Kidney epithelial cell (primary cell): ENCODE measurements around the gene NABP1. TPM values are rescaled to one million over a fixed set of nuclear protein-coding genes. Genes with fewer than 3 reads are reported as not detected.

Experiments used
- DNase-seq: peaks from one replicate; pipeline ENCODE4 v3.0.0-alpha.2; 2010; ENCODE audit warnings: low read depth
- H3K27me3 ChIP-seq: 2 replicates; pipeline ENCODE4 v1.6.0; 2011; ENCODE audit warnings: low read length; ENCODE audit not compliant: control insufficient read depth, insufficient read depth
- H3K36me3 ChIP-seq: 2 replicates; pipeline ENCODE4 v1.5.1; 2011; ENCODE audit warnings: low read length; ENCODE audit not compliant: control insufficient read depth, insufficient read depth
- H3K4me3 ChIP-seq: 2 replicates; pipeline ENCODE4 v1.5.1; 2011; ENCODE audit warnings: low read depth, mild to moderate bottlenecking, control low read depth, low read length
- CTCF ChIP-seq: IDR thresholded peaks from 2 replicates; pipeline ENCODE4 v1.5.1; 2011; ENCODE audit warnings: mild to moderate bottlenecking, moderate library complexity, low read length, control low read depth, inconsistent platforms; ENCODE audit not compliant: insufficient read depth, poor library complexity, severe bottlenecking
- total RNA-seq: library from RNA; depleted of rRNA; stranded (reverse); fragments of >200 nt; gene quantifications from 2 replicates; pipeline ENCODE4 v1.2.3, GENCODE V29; 2015

NABP1 gene
- total RNA-seq, 1 donor from 2014 or later, result 18.3 TPM

- no peak for DNase-seq
- Histone ChIP-seq H3K36me3 (no peaks in the 10 kb centered on the region), H3K4me3 (no peak overlapping the region), H3K27me3 (no peaks in the 10 kb centered on the region)
- TF ChIP-seq CTCF, result no peak
Observed at GRCh38 chr2:191690327-191690726, 12.4 kb downstream of the NABP1 start.

- Histone ChIP-seq H3K27me3 (no peaks in the 10 kb centered on the region), H3K36me3 (no peaks in the 10 kb centered on the region), H3K4me3 (no peak overlapping the region)
- peak; percentile 70 for TF ChIP-seq CTCF
- peak; percentile 71 for DNase-seq
Observed at GRCh38 chr2:191691016-191691735, 13.2 kb downstream of the NABP1 start.

GRCh38 chr2:191691898-191692297, 14.0 kb downstream of the NABP1 start:
- no peak for TF ChIP-seq CTCF
- DNase-seq, result no peak
- H3K27me3 ChIP-seq, result no peaks in the 10 kb centered on the region
- H3K36me3 ChIP-seq, result no peaks in the 10 kb centered on the region
- H3K4me3 ChIP-seq, result no peak overlapping the region

GRCh38 chr2:191692502-191693115, 14.7 kb downstream of the NABP1 start:
- H3K36me3 ChIP-seq, result no peaks in the 10 kb centered on the region
- H3K4me3 ChIP-seq, result no peak overlapping the region
- TF ChIP-seq CTCF, result no peak
- no peaks in the 10 kb centered on the region for H3K27me3 ChIP-seq
- DNase-seq, result no peak

GRCh38 chr2:191693166-191693565, 15.2 kb downstream of the NABP1 start:
- Histone ChIP-seq H3K36me3 (no peaks in the 10 kb centered on the region), H3K4me3 (no peak overlapping the region), H3K27me3 (no peaks in the 10 kb centered on the region)
- TF ChIP-seq CTCF, result no peak
- no peak for DNase-seq
